Neural progenitor cell (in vitro differentiated cells): ENCODE data around the gene ENC1. TPM values are rescaled to one million over a fixed set of nuclear protein-coding genes. Genes with fewer than 3 reads are reported as not detected.

Experiments
- DNase-seq: peaks from one replicate; pipeline ENCODE4 v3.0.0-alpha.2; 2016; ENCODE audit warnings: low spot score
- H2AFZ ChIP-seq: fragments of 200-600 bp; sonication (generic); replicated peaks from 2 replicates; pipeline ENCODE4 v1.6.1; 2016; ENCODE audit warnings: antibody characterized with exemption
- H3F3A ChIP-seq: fragments of 200-600 bp; sonication (generic); 2 replicates; pipeline ENCODE4 v1.6.1; 2016; ENCODE audit warnings: antibody characterized with exemption, low read depth
- H3K27ac ChIP-seq: fragments of 200-600 bp; sonication (generic); 2 replicates; pipeline ENCODE4 v1.5.1; 2016; ENCODE audit warnings: mild to moderate bottlenecking
- H3K27me3 ChIP-seq: fragments of 200-600 bp; sonication (generic); 2 replicates; pipeline ENCODE4 v1.6.1; 2016; ENCODE audit warnings: mild to moderate bottlenecking, moderate library complexity
- H3K36me3 ChIP-seq: fragments of 200-600 bp; sonication (generic); 2 replicates; pipeline ENCODE4 v1.5.1; 2016
- H3K4me1 ChIP-seq: fragments of 200-600 bp; sonication (generic); 2 replicates; pipeline ENCODE4 v1.6.1; 2016; ENCODE audit warnings: mixed run types
- H3K4me2 ChIP-seq: fragments of 200-600 bp; sonication (generic); 2 replicates; pipeline ENCODE4 v1.6.1; 2016
- H3K4me3 ChIP-seq: fragments of 200-600 bp; sonication (generic); 2 replicates; pipeline ENCODE4 v1.5.1; 2016
- H3K79me2 ChIP-seq: fragments of 200-600 bp; sonication (generic); 2 replicates; pipeline ENCODE4 v1.6.1; 2016; ENCODE audit warnings: low read depth
- H3K9ac ChIP-seq: fragments of 200-600 bp; sonication (generic); 2 replicates; pipeline ENCODE4 v1.6.1; 2016
- H3K9me3 ChIP-seq: fragments of 200-600 bp; sonication (generic); 2 replicates; pipeline ENCODE4 v1.5.1; 2016; ENCODE audit warnings: low read depth
- H4K20me1 ChIP-seq: fragments of 200-600 bp; sonication (generic); 2 replicates; pipeline ENCODE4 v1.6.1; 2016; ENCODE audit warnings: low read depth
- H3K27ac Mint-ChIP-seq: 3 replicates; pipeline ENCODE4 v1.8.0; 2021; ENCODE audit warnings: mixed read lengths
- H3K27me3 Mint-ChIP-seq: 2 replicates; pipeline ENCODE4 v1.8.0; 2022; ENCODE audit warnings: low read depth, mild to moderate bottlenecking, inconsistent platforms, moderate library complexity, mixed read lengths; ENCODE audit not compliant: insufficient read depth
- H3K36me3 Mint-ChIP-seq: 3 replicates; pipeline ENCODE4 v1.8.0; 2021; ENCODE audit warnings: mixed read lengths
- H3K4me1 Mint-ChIP-seq: 3 replicates; pipeline ENCODE4 v1.8.0; 2021; ENCODE audit warnings: mixed read lengths
- H3K4me3 Mint-ChIP-seq: 3 replicates; pipeline ENCODE4 v1.8.0; 2021; ENCODE audit warnings: mild to moderate bottlenecking, moderate library complexity, mixed read lengths
- H3K9me3 Mint-ChIP-seq: 3 replicates; pipeline ENCODE4 v1.8.0; 2020; ENCODE audit warnings: mixed read lengths
- EZH2 ChIP-seq: fragments of 200-600 bp; sonication (generic); IDR thresholded peaks from 2 replicates; pipeline ENCODE4 v1.6.1; 2017; ENCODE audit warnings: antibody characterized with exemption, mild to moderate bottlenecking, moderate library complexity
- EZH2phosphoT487 ChIP-seq: fragments of 200-600 bp; sonication (generic); IDR thresholded peaks from 2 replicates; pipeline ENCODE4 v1.6.1; 2017; ENCODE audit warnings: antibody characterized with exemption
- total RNA-seq: library from RNA; depleted of rRNA; stranded (reverse); fragments of >200 nt; gene quantifications from 2 replicates; pipeline ENCODE4 v1.2.3, GENCODE V29; 2015; ENCODE audit warnings: low replicate concordance
- TF ChIP-seq, protein P1 (sequence below): fragments of 200-600 bp; sonication (generic); IDR thresholded peaks from 2 replicates; pipeline ENCODE4 v1.5.1; 2017; ENCODE audit warnings: antibody characterized with exemption, mild to moderate bottlenecking

The ENC1 gene
- total RNA-seq, 1 donor from 2014 or later, result 73.8 TPM

DNA sequence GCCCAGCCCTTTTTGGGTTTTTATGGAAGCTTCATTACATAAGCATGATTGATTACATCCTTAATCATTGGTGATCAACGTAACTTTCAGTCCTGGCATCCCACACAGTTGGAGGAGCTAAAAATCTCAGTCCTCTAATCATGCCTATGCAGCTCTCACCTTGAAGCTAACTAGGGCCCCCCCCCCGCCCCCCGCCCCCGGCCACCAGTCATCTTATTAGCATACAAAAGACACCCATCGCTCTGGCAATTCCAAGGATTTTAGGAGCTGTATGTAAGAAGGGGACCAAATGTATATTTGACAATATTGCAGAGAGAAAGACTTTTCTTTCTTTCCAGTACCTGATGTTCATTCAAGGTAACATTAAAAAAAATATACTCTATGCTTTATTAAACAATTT is 19.0 kb downstream of the ENC1 start:
- Histone ChIP-seq H3K4me1 (peaks cover 35% of the 10 kb centered on the region), H3K9me3 (no peaks in the 10 kb centered on the region)

DNA sequence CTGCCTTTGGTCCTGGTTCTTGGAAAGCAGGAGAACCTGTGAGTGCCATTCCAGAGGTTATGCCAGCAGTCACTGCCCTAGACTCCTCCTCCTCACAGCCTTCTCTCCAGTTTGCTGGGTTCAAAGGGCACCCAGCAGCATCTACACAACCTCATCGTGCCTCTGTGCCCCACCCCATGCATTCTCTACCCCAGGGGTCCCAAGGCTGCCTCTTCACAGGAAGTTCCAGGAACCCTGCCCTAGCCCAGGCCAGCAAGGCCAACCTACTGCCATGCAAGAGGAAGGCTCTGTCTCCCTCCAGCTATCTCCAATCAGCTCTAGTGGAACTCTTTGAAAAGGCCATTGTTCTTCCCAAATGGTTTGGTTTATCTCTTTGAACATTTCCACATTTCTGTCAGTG is 21.2 kb downstream of the ENC1 start:
- H4K20me1 ChIP-seq, result no peaks in the 10 kb centered on the region

More for the DNA sequence above, 19.0 kb downstream of the ENC1 start:
- H3K4me3 ChIP-seq, result no peak overlapping the region
- H4K20me1 ChIP-seq, result no peaks in the 10 kb centered on the region
- no peaks in the 10 kb centered on the region for H3K27me3 ChIP-seq
- peaks cover 21% of the 10 kb centered on the region for H3F3A ChIP-seq
- H3K4me3 Mint-ChIP-seq, result no peak overlapping the region
- H3K9ac ChIP-seq, result no peak overlapping the region
- TF ChIP-seq EZH2, result no peak
- TF ChIP-seq, protein P1, sequence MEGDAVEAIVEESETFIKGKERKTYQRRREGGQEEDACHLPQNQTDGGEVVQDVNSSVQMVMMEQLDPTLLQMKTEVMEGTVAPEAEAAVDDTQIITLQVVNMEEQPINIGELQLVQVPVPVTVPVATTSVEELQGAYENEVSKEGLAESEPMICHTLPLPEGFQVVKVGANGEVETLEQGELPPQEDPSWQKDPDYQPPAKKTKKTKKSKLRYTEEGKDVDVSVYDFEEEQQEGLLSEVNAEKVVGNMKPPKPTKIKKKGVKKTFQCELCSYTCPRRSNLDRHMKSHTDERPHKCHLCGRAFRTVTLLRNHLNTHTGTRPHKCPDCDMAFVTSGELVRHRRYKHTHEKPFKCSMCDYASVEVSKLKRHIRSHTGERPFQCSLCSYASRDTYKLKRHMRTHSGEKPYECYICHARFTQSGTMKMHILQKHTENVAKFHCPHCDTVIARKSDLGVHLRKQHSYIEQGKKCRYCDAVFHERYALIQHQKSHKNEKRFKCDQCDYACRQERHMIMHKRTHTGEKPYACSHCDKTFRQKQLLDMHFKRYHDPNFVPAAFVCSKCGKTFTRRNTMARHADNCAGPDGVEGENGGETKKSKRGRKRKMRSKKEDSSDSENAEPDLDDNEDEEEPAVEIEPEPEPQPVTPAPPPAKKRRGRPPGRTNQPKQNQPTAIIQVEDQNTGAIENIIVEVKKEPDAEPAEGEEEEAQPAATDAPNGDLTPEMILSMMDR, result no peak
- no peak for TF ChIP-seq EZH2phosphoT487
- H3K27ac ChIP-seq, result no peak overlapping the region
- H3K4me1 Mint-ChIP-seq, result peaks cover 58% of the 10 kb centered on the region
- no peaks in the 10 kb centered on the region for H3K79me2 ChIP-seq
- H3K36me3 Mint-ChIP-seq, result peaks cover 8% of the 10 kb centered on the region
- no peak overlapping the region for H2AFZ ChIP-seq
- peaks cover 10% of the 10 kb centered on the region for H3K9me3 Mint-ChIP-seq
- H3K36me3 ChIP-seq, result no peaks in the 10 kb centered on the region
- H3K27ac Mint-ChIP-seq, result peak overlapping the region; percentile 88
- H3K27me3 Mint-ChIP-seq, result peaks cover 7% of the 10 kb centered on the region
- no peak overlapping the region for H3K4me2 ChIP-seq
- no peak for DNase-seq

DNA sequence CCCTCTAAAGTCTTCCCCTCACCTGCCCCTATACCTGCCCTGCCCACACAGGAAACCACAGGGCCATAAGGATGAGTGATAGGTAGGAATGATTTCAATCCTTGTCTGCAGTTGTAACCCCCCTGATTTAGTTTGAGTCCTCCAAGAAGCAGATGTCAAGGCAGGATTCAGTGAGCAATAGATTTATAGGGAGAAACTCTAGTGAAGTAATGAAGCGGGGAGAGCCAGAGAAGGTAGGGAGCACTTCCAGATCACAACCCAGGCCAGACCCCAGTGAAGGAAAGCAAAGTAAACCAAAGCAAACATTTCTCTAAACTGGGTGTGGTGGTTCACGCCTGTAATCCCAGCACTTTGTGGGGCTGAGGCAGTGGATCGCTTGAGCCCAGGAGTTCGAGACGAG is 22.4 kb downstream of the ENC1 start:
- Histone ChIP-seq H3K27ac (no peak overlapping the region), H3K4me1 (peaks cover 27% of the 10 kb centered on the region), H3K9me3 (no peaks in the 10 kb centered on the region), H3F3A (peaks cover 9% of the 10 kb centered on the region), H4K20me1 (no peaks in the 10 kb centered on the region), H3K27me3 (no peaks in the 10 kb centered on the region), H3K79me2 (no peaks in the 10 kb centered on the region), H2AFZ (no peak overlapping the region), H3K9ac (no peak overlapping the region), H3K36me3 (no peaks in the 10 kb centered on the region), H3K4me2 (no peak overlapping the region), H3K4me3 (no peak overlapping the region)
- H3K27me3 Mint-ChIP-seq, result no peaks in the 10 kb centered on the region
- H3K4me3 Mint-ChIP-seq, result no peak overlapping the region
- no peak overlapping the region for H3K27ac Mint-ChIP-seq
- H3K4me1 Mint-ChIP-seq, result peaks cover 26% of the 10 kb centered on the region
- no peak for DNase-seq
- no peak for TF ChIP-seq EZH2
- no peak for TF ChIP-seq EZH2phosphoT487
- TF ChIP-seq, protein P1, result no peak
- H3K9me3 Mint-ChIP-seq, result peaks cover 10% of the 10 kb centered on the region
- H3K36me3 Mint-ChIP-seq, result no peaks in the 10 kb centered on the region

More for the DNA sequence above, 21.2 kb downstream of the ENC1 start:
- H3K4me3 Mint-ChIP-seq, result no peak overlapping the region
- Histone ChIP-seq H3K36me3 (no peaks in the 10 kb centered on the region), H3K27ac (no peak overlapping the region), H3F3A (peaks cover 13% of the 10 kb centered on the region), H2AFZ (no peak overlapping the region), H3K9me3 (no peaks in the 10 kb centered on the region), H3K4me2 (no peak overlapping the region), H3K9ac (no peak overlapping the region), H3K4me1 (peaks cover 35% of the 10 kb centered on the region), H3K4me3 (no peak overlapping the region), H3K79me2 (no peaks in the 10 kb centered on the region), H3K27me3 (no peaks in the 10 kb centered on the region)
- peaks cover 10% of the 10 kb centered on the region for H3K9me3 Mint-ChIP-seq
- TF ChIP-seq EZH2phosphoT487 (no peak), EZH2 (no peak)
- TF ChIP-seq, protein P1, result no peak
- no peaks in the 10 kb centered on the region for H3K36me3 Mint-ChIP-seq
- no peak for DNase-seq
- peak overlapping the region; percentile 58 for H3K27ac Mint-ChIP-seq
- peaks cover 38% of the 10 kb centered on the region for H3K4me1 Mint-ChIP-seq
- no peaks in the 10 kb centered on the region for H3K27me3 Mint-ChIP-seq
